ENCODE data around the gene TLK2. TPM values are rescaled to one million over a fixed set of nuclear protein-coding genes. Genes with fewer than 3 reads are reported as not detected.

Gene TLK2
- total RNA-seq, 1 experiment from 2014 or later: 40.5 TPM

- H3K79me2 ChIP-seq (ENCODE audit: low read length): no peaks in the 10 kb centered on the region
- ATAC-seq (no peak), DNase-seq (no peak)
- H3K4me2 ChIP-seq (ENCODE audit: low read length): no peak overlapping the region
- no peaks in the 10 kb centered on the region for H3K9me3 ChIP-seq (ENCODE audit: low read length)
- H3K9ac ChIP-seq (ENCODE audit: low read length): no peak overlapping the region
- no peaks in the 10 kb centered on the region for H4K20me1 ChIP-seq (ENCODE audit: low read length)
- H3K27ac ChIP-seq (ENCODE audit: low read length): no peak overlapping the region
- no TSS peak for BruUV-seq (replicated peaks)
- H3K9me2 ChIP-seq (replicated peaks; ENCODE audit: low read length): no peaks in the 10 kb centered on the region
- POLR2A ChIA-PET (ENCODE audit: unreplicated experiment): no interaction called here
- no peaks in the 10 kb centered on the region for H3K36me3 ChIP-seq (ENCODE audit: low read depth, low read length)
- no peaks in the 10 kb centered on the region for H3F3A ChIP-seq (ENCODE audit: low read length, unreplicated experiment)
- intact Hi-C loops (cut with micrococcal nuclease): no loop called here
- H3K27me3 ChIP-seq (ENCODE audit: low read length): no peaks in the 10 kb centered on the region
- peaks cover 7% of the 10 kb centered on the region for H3K4me1 ChIP-seq (ENCODE audit: insufficient read depth, low read length)
- CTCF ChIA-PET: no interaction called here
- TF ChIP-seq CTCF (conservative IDR thresholded peaks at IDR 0.05; ENCODE audit: low read depth, low read length): no peak
- no peak for TF ChIP-seq EZH2 (IDR thresholded peaks at IDR 0.05; ENCODE audit: low read length, unreplicated experiment)
- no peak for TF ChIP-seq EZH2phosphoT487 (IDR thresholded peaks at IDR 0.05; ENCODE audit: borderline replicate concordance, low read length)
- H2AFZ ChIP-seq (ENCODE audit: low read length): no peak overlapping the region
- no peak overlapping the region for H3K4me3 ChIP-seq (ENCODE audit: low read length)
Observed at GRCh38 chr17:62630365-62631085, 151.9 kb downstream of the TLK2 start.

DNA sequence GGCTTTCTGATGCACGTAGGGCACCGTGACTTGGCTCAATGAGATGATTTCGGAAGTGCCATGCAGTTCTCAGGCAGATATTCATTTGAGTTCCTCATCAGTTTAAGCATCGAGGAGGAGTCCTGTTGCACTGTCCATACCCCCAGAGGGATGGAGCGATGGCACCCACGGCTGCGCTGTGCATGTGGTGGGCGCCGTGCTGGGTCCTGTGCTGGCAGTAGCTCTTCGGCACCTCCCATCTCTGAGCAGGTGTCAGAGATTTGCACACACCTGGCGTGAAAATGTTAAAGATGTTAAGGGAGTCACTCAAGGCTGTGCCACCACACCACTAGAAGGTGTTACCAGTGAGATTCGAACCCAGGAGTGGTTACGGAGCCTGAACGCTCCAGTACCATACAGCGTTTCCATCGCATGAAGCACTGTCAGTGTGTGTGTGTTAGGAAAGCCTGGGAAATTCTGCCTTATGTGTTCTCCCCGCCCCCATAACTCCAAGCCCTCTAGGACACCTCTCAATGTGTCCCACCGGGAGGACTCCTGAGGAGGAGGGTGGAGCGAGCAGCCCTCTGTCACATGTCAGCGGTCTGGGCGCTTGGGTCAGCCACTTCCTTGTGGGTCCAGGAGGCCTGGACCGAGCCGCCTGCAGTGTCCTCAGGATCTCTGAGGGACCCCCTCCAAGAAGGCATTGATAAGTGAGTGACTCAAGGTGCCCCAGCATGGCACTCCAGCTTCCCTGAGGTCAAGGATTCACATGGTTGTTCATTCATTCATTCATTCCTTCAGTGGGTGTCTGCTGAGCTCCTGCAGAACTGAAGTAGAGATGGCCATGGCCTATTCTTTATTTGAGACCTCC lies 152.7 kb downstream of the TLK2 start:
- ATAC-seq (no peak), DNase-seq (no peak)
- H3K9me3 ChIP-seq (ENCODE audit: low read length): no peaks in the 10 kb centered on the region
- no peaks in the 10 kb centered on the region for H3K79me2 ChIP-seq (ENCODE audit: low read length)
- no peak overlapping the region for H3K9ac ChIP-seq (ENCODE audit: low read length)
- no peak overlapping the region for H3K27ac ChIP-seq (ENCODE audit: low read length)
- intact Hi-C loops (cut with micrococcal nuclease): no loop called here
- no peaks in the 10 kb centered on the region for H3K9me2 ChIP-seq (replicated peaks; ENCODE audit: low read length)
- H2AFZ ChIP-seq (ENCODE audit: low read length): no peak overlapping the region
- TF ChIP-seq EZH2 (IDR thresholded peaks at IDR 0.05; ENCODE audit: low read length, unreplicated experiment) (no peak), EZH2phosphoT487 (IDR thresholded peaks at IDR 0.05; ENCODE audit: borderline replicate concordance, low read length) (no peak), CTCF (conservative IDR thresholded peaks at IDR 0.05; ENCODE audit: low read depth, low read length) (no peak)
- no TSS peak for BruUV-seq (replicated peaks)
- ChIA-PET CTCF (no interaction called here), POLR2A (ENCODE audit: unreplicated experiment) (no interaction called here)
- H4K20me1 ChIP-seq (ENCODE audit: low read length): no peaks in the 10 kb centered on the region
- peaks cover 7% of the 10 kb centered on the region for H3K4me1 ChIP-seq (ENCODE audit: insufficient read depth, low read length)
- H3K4me2 ChIP-seq (ENCODE audit: low read length): no peak overlapping the region
- H3F3A ChIP-seq (ENCODE audit: low read length, unreplicated experiment): no peaks in the 10 kb centered on the region
- no peak overlapping the region for H3K4me3 ChIP-seq (ENCODE audit: low read length)
- no peaks in the 10 kb centered on the region for H3K27me3 ChIP-seq (ENCODE audit: low read length)
- H3K36me3 ChIP-seq (ENCODE audit: low read depth, low read length): no peaks in the 10 kb centered on the region

Data from PC-3 (cell line).